ENCODE measurements around the gene MUC21. TPM values are rescaled to one million over a fixed set of nuclear protein-coding genes. Genes with fewer than 3 reads are reported as not detected.

MUC21 gene
- total and polyA plus RNA-seq, 2 of the 8 experiments (the other 6 are each of a cell fraction or from before 2014, with no cell fraction given) = not detected

DNA sequence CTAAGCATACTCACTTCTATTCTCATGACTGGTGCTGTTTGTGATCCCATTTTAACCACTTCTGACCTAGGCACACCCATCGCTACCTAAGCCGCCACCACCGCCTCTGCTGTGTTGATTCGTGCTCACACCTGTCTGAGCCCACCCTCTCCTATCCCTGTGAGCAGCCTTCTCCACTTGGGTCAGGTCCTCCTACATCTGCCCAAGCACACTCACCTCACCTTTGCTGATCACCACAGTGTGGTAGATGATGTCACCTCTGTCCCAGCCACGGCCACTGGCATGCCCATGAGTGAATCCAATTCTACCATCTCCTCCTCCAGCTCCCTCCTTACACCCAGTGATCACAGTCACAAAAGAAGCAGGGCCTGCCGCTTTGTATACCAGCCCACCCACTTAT is 47.6 kb downstream of the MUC21 start:
- no peak for TF ChIP-seq NRF1 (IDR thresholded peaks at IDR 0.05; ENCODE audit: low read depth, low read length)
- TF ChIP-seq ASH2L (IDR thresholded peaks at IDR 0.05; ENCODE audit: low read length) = no peak
- TF ChIP-seq BRCA1 (IDR thresholded peaks at IDR 0.05; ENCODE audit: low read depth, low read length) = no peak
- DNase-seq (ENCODE audit: low read depth in 1 of 2, low spot score in 2 of 2) (no peak), FAIRE-seq (no peak)
- Histone ChIP-seq H4K5ac (ENCODE audit: insufficient read length, low read depth, low read length) (no peak overlapping the region), H4K91ac (replicated peaks; ENCODE audit: insufficient read length, low read length) (no peak overlapping the region), H3K79me2 (ENCODE audit: control insufficient read depth in 1 of 2, insufficient read depth in 2 of 2, low read length in 2 of 2) (no peaks in the 10 kb centered on the region), H3K4me1 (replicated peaks in 1 of 4; ENCODE audit: control insufficient read depth in 3 of 4, insufficient read depth in 4 of 4, low read length in 3 of 4) (no peaks in the 10 kb centered on the region), H3K4me3 (ENCODE audit: extremely low read depth in 1 of 4, insufficient read depth in 2 of 4, low read depth in 3 of 4, low read length in 4 of 4) (no peak overlapping the region), H3K14ac (ENCODE audit: insufficient read length) (no peak overlapping the region), H4K8ac (ENCODE audit: extremely low read depth, insufficient read depth, low read length) (no peak overlapping the region), H3K27ac (ENCODE audit: low read depth, low read length) (no peak overlapping the region), H3K9ac (replicated peaks in 1 of 4; ENCODE audit: extremely low read depth in 1 of 4, low read depth in 3 of 4, low read length in 3 of 4) (no peak overlapping the region), H2BK120ac (replicated peaks; ENCODE audit: low read depth, low read length) (no peak overlapping the region), H3K18ac (ENCODE audit: extremely low read depth, low read length) (no peak overlapping the region), H3K4me2 (ENCODE audit: insufficient read depth in 1 of 2, low read depth in 2 of 2, low read length in 2 of 2) (no peak overlapping the region), H3K9me3 (ENCODE audit: insufficient read depth in 2 of 2, low read depth in 1 of 2, low read length in 1 of 2) (peaks cover 0 to 17% of the 10 kb centered on the region in 2 experiments; a peak in 2 of 4 replicates), H3K4ac (replicated peaks; ENCODE audit: insufficient read length, low read depth, low read length) (no peak overlapping the region), H3K27me3 (replicated peaks in 1 of 4; ENCODE audit: control insufficient read depth in 3 of 4, extremely low read depth in 1 of 4, insufficient read depth in 3 of 4, low read length in 3 of 4) (no peaks in the 10 kb centered on the region), H3K36me3 (ENCODE audit: control insufficient read depth in 2 of 4, insufficient read depth in 4 of 4, low read length in 3 of 4) (no peaks in the 10 kb centered on the region), H2AFZ (ENCODE audit: low read length) (no peak overlapping the region), H3K23me2 (ENCODE audit: low read depth, low read length) (no peaks in the 10 kb centered on the region), H3K23ac (ENCODE audit: insufficient read length) (no peak overlapping the region), H3K56ac (replicated peaks; ENCODE audit: insufficient read length, low read depth, low read length) (no peak overlapping the region), H4K20me1 (replicated peaks in 1 of 2; ENCODE audit: control insufficient read depth in 1 of 2, insufficient read depth in 2 of 2, low read length in 2 of 2) (no peaks in the 10 kb centered on the region), H2AK5ac (ENCODE audit: low read depth, low read length) (no peak overlapping the region), H2BK12ac (ENCODE audit: low read depth, low read length) (no peak overlapping the region), H2BK15ac (ENCODE audit: low read length) (no peak overlapping the region), H2BK5ac (ENCODE audit: low read depth, low read length) (no peak overlapping the region), H3K79me1 (ENCODE audit: low read depth, low read length) (no peaks in the 10 kb centered on the region), H2BK20ac (ENCODE audit: low read length) (no peak overlapping the region)
- 84% methylated on average over 6 of the region's 6 CpGs; no CpG with 5 or more reads in 1 of the 2 experiments for WGBS, 2 experiments (ENCODE audit: extremely low coverage in 1 of 2, insufficient coverage in 1 of 2, insufficient read length in 1 of 2, insufficient replicate concordance in 2 of 2, low coverage in 1 of 2, low lambda C conversion rate in 2 of 2, missing lambda C conversion rate in 1 of 2)
- ChIA-PET POLR2A (ENCODE audit: partially characterized antibody) (interaction anchor here (0.9 kb wide), 1 partner anchor 8 kb away, joined by 3 read pairs; no protein-coding TSS in a partner anchor), CTCF (ENCODE audit: partially characterized antibody) (interaction anchor here (2.3 kb wide), 1 partner anchor 11 kb away, joined by 5 read pairs; no protein-coding TSS in a partner anchor)
